ENCODE data around the gene CSNK1A1L. TPM values are rescaled to one million over a fixed set of nuclear protein-coding genes. Genes with fewer than 3 reads are reported as not detected.

The CSNK1A1L gene
- total RNA-seq, 1 experiment from 2014 or later: not detected

DNA sequence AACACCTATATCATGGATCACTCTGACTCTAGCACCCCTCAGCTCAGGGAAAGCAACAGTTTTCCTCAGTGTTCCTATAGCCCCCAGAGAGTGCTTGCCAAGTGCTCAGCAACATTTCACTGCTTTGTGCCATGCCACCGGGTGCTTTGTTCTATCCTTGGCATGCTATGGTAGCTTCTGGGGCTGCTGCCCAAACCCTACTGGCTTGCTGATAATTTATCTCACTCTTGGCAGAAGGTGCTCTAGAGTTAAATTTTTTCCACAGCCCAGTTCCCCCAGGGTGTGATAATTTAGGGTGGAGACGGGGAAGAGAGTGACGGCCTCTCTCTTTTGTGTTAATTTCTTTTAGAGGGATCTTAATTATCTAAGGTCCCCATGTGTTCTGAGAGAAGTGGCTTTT is 12.6 kb upstream of the CSNK1A1L start:
- POLR2A ChIA-PET: no interaction called here
- H3K4me1 ChIP-seq (ENCODE audit: control insufficient read depth in 1 of 2, insufficient read depth in 2 of 2, low read length in 2 of 2): no peaks in the 10 kb centered on the region
- H3K36me3 ChIP-seq (ENCODE audit: control insufficient read depth in 1 of 2, insufficient read depth in 2 of 2, low read length in 2 of 2): no peaks in the 10 kb centered on the region
- no peak for DNase-seq (ENCODE audit: low read depth, low spot score)
- no TSS peak for BruUV-seq (replicated peaks)
- TF ChIP-seq, protein P1, sequence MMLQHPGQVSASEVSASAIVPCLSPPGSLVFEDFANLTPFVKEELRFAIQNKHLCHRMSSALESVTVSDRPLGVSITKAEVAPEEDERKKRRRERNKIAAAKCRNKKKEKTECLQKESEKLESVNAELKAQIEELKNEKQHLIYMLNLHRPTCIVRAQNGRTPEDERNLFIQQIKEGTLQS (IDR thresholded peaks at IDR 0.05): no peak
- TF ChIP-seq YY1 (IDR thresholded peaks at IDR 0.05; ENCODE audit: extremely low read depth, insufficient replicate concordance, low read depth, low read length) (no peak), RAD21 (IDR thresholded peaks at IDR 0.05; ENCODE audit: low read depth) (no peak), EZH2phosphoT487 (IDR thresholded peaks at IDR 0.05; ENCODE audit: borderline replicate concordance) (no peak), ZFX (IDR thresholded peaks at IDR 0.05) (no peak)
- H3K27me3 ChIP-seq (ENCODE audit: insufficient read depth, low read length): no peaks in the 10 kb centered on the region
- H2AFZ ChIP-seq (ENCODE audit: low read depth, low read length, poor library complexity, severe bottlenecking): no peak overlapping the region
- H4K20me1 ChIP-seq (ENCODE audit: insufficient read depth): no peaks in the 10 kb centered on the region
- no peak overlapping the region for H3K4me2 ChIP-seq (ENCODE audit: low read length)
- H3K79me2 ChIP-seq (ENCODE audit: insufficient read depth, low read length): no peaks in the 10 kb centered on the region
- no peak overlapping the region for H3K4me3 ChIP-seq (replicated peaks in 1 of 2; ENCODE audit: low read depth in 1 of 2, low read length in 2 of 2)
- intact Hi-C loops (cut with micrococcal nuclease): no loop called here
- CTCF ChIA-PET: no interaction called here
- H3K9me3 ChIP-seq (ENCODE audit: control insufficient read depth in 1 of 2, insufficient read depth in 1 of 2, low read depth in 1 of 2, low read length in 2 of 2): no peaks in the 10 kb centered on the region
- no peaks in the 10 kb centered on the region for H3K9me2 ChIP-seq (ENCODE audit: insufficient read depth)
- H3K9ac ChIP-seq (ENCODE audit: low read length): no peak overlapping the region
- RAD21 ChIA-PET (ENCODE audit: low non-redundant PET in 1 of 2, low total read pairs in 2 of 2, uncharacterized antibody in 2 of 2, unreplicated experiment in 2 of 2): no interaction called here
- ATAC-seq: no peak
- no peak overlapping the region for H3K27ac ChIP-seq (ENCODE audit: low read depth, low read length)

DNA sequence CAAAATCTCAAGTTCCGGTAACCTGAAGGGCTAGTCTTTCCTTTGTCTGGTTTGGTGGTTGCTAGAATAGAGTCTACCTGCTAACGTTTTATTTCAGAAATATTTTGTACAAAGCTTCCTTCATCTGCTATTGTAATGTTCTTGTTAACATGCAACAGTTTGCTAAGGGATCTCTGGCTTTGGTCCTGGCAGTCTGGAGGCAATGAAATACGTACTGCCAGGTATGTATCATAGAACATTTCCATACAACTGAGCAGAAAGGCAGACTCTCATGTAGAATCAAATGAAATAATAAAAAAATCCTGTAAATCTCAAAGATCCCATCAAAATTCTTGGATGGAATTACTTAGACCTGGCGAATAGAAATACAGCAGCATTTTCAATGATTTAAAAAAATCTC is 8.8 kb upstream of the CSNK1A1L start:
- TF ChIP-seq, protein P2, sequence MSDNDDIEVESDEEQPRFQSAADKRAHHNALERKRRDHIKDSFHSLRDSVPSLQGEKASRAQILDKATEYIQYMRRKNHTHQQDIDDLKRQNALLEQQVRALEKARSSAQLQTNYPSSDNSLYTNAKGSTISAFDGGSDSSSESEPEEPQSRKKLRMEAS (IDR thresholded peaks at IDR 0.05): no peak
- TF ChIP-seq RAD21 (IDR thresholded peaks at IDR 0.05; ENCODE audit: low read depth) (no peak), SP1 (IDR thresholded peaks at IDR 0.05; ENCODE audit: low read depth) (no peak), TCF7L2 (IDR thresholded peaks at IDR 0.05; ENCODE audit: borderline replicate concordance, extremely low read depth, insufficient read depth, insufficient read length) (no peak), EGR1 (IDR thresholded peaks at IDR 0.05; ENCODE audit: low read depth) (no peak), FOSL1 (IDR thresholded peaks at IDR 0.05; ENCODE audit: low read depth) (no peak), SIN3A (IDR thresholded peaks at IDR 0.05; ENCODE audit: low read depth) (no peak)
- TF ChIP-seq, protein P3, sequence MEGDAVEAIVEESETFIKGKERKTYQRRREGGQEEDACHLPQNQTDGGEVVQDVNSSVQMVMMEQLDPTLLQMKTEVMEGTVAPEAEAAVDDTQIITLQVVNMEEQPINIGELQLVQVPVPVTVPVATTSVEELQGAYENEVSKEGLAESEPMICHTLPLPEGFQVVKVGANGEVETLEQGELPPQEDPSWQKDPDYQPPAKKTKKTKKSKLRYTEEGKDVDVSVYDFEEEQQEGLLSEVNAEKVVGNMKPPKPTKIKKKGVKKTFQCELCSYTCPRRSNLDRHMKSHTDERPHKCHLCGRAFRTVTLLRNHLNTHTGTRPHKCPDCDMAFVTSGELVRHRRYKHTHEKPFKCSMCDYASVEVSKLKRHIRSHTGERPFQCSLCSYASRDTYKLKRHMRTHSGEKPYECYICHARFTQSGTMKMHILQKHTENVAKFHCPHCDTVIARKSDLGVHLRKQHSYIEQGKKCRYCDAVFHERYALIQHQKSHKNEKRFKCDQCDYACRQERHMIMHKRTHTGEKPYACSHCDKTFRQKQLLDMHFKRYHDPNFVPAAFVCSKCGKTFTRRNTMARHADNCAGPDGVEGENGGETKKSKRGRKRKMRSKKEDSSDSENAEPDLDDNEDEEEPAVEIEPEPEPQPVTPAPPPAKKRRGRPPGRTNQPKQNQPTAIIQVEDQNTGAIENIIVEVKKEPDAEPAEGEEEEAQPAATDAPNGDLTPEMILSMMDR (IDR thresholded peaks at IDR 0.05 in 2 of 3, conservative IDR thresholded peaks at IDR 0.05 in 1 of 3; ENCODE audit: borderline replicate concordance in 1 of 3, insufficient read depth in 1 of 3, low read depth in 2 of 3, low read length in 2 of 3): no peak
- Histone ChIP-seq H3K9ac (ENCODE audit: low read length) (no peak overlapping the region), H3K9me2 (ENCODE audit: insufficient read depth) (no peaks in the 10 kb centered on the region), H3K36me3 (ENCODE audit: control insufficient read depth in 1 of 2, insufficient read depth in 2 of 2, low read length in 2 of 2) (no peaks in the 10 kb centered on the region), H3K4me1 (ENCODE audit: control insufficient read depth in 1 of 2, insufficient read depth in 2 of 2, low read length in 2 of 2) (no peaks in the 10 kb centered on the region), H2AFZ (ENCODE audit: low read depth, low read length, poor library complexity, severe bottlenecking) (no peak overlapping the region), H3K9me3 (ENCODE audit: control insufficient read depth in 1 of 2, insufficient read depth in 1 of 2, low read depth in 1 of 2, low read length in 2 of 2) (no peaks in the 10 kb centered on the region), H3K79me2 (ENCODE audit: insufficient read depth, low read length) (no peaks in the 10 kb centered on the region), H3K27me3 (ENCODE audit: insufficient read depth, low read length) (no peaks in the 10 kb centered on the region), H3K4me3 (replicated peaks in 1 of 2; ENCODE audit: low read depth in 1 of 2, low read length in 2 of 2) (no peak overlapping the region), H3K27ac (ENCODE audit: low read depth, low read length) (no peak overlapping the region), H3K4me2 (ENCODE audit: low read length) (no peak overlapping the region), H4K20me1 (ENCODE audit: insufficient read depth) (no peaks in the 10 kb centered on the region)
- BruUV-seq (replicated peaks): no TSS peak
- ChIA-PET CTCF (no interaction called here), POLR2A (no interaction called here), RAD21 (ENCODE audit: low non-redundant PET in 1 of 2, low total read pairs in 2 of 2, uncharacterized antibody in 2 of 2, unreplicated experiment in 2 of 2) (no interaction called here)
- ATAC-seq (no peak), DNase-seq (ENCODE audit: low read depth, low spot score) (no peak)
- intact Hi-C loops (cut with micrococcal nuclease): no loop called here
